Ishikawa (cell line): ENCODE data around the gene GALNT1.

Experiments
- CEBPB ChIP-seq: IDR thresholded peaks from 2 replicates; pipeline ENCODE4 v1.6.1; 2012
- EP300 ChIP-seq: IDR thresholded peaks from 2 replicates; pipeline ENCODE4 v1.6.1; 2012; ENCODE audit warnings: borderline replicate concordance
- FOXM1 ChIP-seq: IDR thresholded peaks from 2 replicates; pipeline ENCODE4 v1.6.1; 2012; ENCODE audit warnings: low read depth, borderline replicate concordance
- NFIC ChIP-seq: IDR thresholded peaks from 2 replicates; pipeline ENCODE4 v1.6.1; 2012
- RAD21 ChIP-seq: IDR thresholded peaks from 2 replicates; pipeline ENCODE4 v1.6.1; 2012; ENCODE audit warnings: low read depth
- TEAD4 ChIP-seq: IDR thresholded peaks from 2 replicates; pipeline ENCODE4 v1.6.1; 2012
- ZBTB7A ChIP-seq: IDR thresholded peaks from 2 replicates; pipeline ENCODE4 v1.6.1; 2012; ENCODE audit warnings: low read depth
- TF ChIP-seq, protein P1 (sequence below): IDR thresholded peaks from 2 replicates; pipeline ENCODE4 v1.6.1; 2012

DNA sequence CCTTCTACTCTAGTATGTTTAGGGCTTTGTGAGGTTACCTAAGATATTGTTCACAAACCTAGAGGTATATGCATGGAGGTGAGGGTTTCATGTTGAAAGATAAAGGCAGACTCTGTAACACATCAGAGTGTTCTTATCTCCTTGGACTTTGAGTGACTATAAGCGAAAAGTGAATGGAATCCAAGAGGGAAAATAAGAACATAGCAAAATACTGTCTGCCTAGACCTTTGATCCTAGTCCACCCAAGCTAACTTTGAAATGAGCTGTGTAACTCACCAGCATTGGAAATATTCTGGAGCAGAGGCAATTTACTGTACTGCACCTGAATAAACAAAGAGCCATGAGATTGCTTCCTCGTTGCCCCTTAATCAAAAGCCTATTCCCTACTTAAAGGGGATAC, 28.2 kb upstream of the GALNT1 start:
- TF ChIP-seq RAD21 (no peak), CEBPB (no peak), EP300 (no peak), ZBTB7A (no peak), TEAD4 (no peak), NFIC (no peak), FOXM1 (no peak)
- TF ChIP-seq, protein P1, sequence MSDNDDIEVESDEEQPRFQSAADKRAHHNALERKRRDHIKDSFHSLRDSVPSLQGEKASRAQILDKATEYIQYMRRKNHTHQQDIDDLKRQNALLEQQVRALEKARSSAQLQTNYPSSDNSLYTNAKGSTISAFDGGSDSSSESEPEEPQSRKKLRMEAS: no peak
